Stimulated activated naive CD4-positive, alpha-beta T cell treated with Interleukin-2 at 50 U/mL for 16 hours (primary cell): Measurements from ENCODE around the gene PDE6B.

Experiments
- DNase-seq: peaks from one replicate; lab custom pipeline; 2025; lab: John Stamatoyannopoulos, UW

The PDE6B gene

DNA sequence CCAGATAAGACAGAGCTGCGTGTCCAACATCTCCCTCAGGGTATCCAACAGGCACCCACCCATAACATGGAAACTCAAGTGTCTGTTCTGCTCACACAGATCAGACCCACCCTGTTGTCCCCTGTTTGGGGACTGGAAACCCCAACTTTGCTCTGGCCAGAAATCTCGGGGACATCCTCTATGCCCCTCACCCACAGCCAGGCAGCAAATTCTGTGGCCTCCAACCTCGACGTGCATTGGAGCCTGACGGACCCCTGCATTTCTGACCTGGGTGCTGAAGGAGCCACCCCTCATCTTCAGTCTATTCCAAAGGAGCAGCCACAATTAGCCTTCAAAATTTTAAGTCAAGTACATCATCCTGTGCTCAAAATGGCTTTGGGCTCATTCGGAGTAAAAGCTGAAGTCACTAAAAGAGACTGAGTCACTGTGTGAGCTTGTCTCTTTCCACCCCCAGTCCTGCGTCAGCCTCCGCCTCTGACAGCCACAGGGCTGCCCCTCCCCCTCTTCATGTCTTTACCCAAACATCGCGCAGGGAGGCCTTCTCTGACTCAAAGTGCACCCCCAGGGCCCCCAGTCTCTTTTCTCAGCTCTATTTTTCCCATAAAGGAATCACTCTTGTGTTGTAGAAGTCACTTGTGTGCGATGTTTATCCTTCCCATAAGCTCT, 24.4 kb upstream of the PDE6B start:
- peak; percentile 13 for DNase-seq

GRCh38 chr4:601612-602558, 23.5 kb upstream of the PDE6B start:
- DNase-seq: no peak

DNA sequence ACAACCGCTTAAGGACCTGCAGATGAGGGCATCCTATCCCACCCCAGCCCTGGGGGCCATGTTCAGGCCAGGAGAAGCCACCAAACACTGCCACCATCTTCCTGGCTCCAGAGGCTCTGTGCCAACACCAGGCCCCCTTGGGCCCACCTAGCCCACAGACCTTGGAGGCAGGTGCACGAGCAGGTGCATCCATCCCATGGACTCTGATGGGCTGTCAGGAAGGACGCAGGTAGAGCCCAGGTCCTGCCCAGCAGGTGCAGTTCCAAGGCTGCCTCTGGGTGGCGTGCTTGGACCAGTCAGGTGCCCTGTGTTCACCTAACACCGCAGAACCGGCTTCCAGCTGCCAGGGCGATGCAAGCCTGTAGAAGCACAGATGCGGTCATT, 22.8 kb upstream of the PDE6B start:
- peak; percentile 27 for DNase-seq

GRCh38 chr4:604131-604530, 21.2 kb upstream of the PDE6B start:
- DNase-seq: peak; percentile 2

- no peak for DNase-seq
Measured at GRCh38 chr4:605702-606425, 19.5 kb upstream of the PDE6B start.

DNA sequence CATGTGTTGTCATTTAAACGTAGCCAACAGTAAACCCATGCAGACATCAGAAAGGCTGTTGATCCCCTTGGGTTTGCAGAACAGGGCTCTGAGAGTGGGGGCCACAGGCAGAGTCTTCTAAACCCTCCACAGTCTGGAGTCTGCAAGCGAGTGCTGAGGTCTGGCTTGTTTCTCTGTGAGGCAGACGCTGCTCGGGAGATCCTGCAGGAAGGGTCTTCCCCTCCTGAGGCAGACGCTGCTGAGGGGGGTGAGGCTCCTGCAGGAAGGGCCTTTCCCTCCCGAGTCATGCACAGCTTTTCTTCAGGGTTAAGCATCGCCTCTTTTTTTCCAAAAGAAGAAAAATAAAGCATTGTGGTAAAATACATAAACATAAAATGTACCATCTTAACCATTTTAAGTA, 17.1 kb upstream of the PDE6B start:
- DNase-seq: no peak

DNA sequence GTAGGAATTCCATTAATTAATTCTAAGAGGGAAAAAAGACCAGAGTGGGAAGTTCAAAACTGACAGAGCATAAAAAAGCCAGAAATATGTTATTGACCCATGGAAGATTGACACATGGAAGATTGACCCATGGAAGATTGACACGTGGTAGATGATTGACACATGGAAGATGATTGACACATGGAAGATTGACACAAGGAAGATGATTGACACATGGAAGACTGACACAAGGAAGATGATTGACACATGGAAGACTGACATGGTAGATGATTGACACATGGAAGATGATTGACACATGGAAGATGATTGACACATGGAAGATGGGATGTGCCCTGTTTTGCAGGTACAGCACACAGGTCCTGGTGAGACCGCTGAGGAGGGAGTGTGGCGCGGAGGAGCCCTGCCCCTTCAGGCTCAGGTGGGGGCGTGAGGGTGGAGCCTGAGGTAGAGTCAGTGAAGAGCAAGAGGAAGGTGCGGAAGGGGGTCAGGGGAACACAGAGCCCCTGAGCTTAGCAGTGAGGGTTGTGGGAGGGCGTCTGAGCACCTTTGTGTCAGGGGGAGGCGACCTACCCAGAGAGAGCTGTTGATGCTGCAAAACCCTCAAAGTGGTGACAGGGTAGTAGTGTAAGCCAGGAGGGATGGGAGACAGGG, 15.8 kb upstream of the PDE6B start:
- DNase-seq: no peak

DNA sequence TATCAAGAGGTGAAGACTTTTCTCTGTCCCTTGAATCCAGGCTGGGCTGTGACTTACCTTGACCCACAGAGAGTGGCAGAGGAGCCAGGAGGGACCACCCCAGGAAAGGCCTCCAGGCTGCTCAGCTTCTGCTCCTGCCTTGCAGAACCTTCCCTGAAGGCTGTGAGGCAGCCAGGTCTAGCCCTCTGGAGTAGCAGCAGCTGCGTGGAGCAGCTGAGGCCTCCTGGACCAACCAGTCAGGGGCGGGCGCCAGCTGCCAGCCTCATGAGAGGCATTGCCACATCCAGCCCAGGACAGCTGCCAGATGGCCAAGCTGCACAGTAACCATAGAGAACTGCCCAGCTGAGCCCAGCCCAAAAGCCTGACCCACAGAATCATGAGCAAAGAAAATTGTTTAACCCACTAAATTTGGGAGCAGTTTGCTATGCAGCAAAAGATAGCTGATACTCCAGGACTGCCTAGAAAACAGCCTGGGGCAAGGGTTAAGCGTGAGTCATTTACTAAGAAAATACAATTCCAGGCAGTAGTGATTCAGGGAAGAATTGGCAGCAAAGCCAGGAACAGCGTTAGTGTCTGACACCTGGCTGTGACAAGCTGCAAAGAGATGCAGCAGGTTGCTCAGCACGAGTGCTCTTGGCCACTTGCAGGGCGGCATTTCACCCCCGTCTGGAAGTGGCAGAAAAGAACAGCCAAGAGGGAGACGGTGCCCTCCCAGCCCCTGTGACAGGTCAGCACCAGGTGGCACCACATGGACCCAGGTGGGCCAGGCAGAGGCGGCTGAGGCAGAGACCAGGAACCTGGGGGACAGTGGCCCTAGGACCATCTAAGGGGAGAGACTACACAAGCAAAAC, 14.7 kb upstream of the PDE6B start:
- DNase-seq: no peak

- no peak for DNase-seq
Measured at GRCh38 chr4:612052-612748, 13.2 kb upstream of the PDE6B start.

DNA sequence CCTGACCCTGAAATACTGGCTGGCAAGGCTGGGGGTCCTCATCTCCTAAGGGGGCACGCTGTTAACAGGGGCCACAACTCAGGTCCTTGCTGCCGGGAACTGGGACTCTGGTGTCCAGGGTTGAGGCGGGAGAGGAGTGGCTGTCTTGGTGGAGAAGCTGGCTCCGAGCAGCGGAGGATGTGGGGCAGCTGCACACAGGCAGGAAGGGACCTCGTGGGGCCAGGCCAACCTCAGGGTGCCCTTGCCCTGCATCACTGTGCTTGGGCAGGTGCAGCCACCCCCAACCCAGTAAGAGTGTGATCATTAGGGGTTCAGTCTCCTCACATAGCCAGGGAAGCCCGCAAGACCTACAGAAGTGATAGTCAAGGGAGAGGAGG, 12.6 kb upstream of the PDE6B start:
- DNase-seq: no peak

- DNase-seq: no peak
Measured at GRCh38 chr4:613126-613525, 12.2 kb upstream of the PDE6B start.

- DNase-seq: no peak
Measured at GRCh38 chr4:616091-616490, 9.3 kb upstream of the PDE6B start.

- DNase-seq: no peak
Measured at GRCh38 chr4:616911-617643, 8.3 kb upstream of the PDE6B start.

- no peak for DNase-seq
Measured at GRCh38 chr4:617644-618641, 7.4 kb upstream of the PDE6B start.

DNA sequence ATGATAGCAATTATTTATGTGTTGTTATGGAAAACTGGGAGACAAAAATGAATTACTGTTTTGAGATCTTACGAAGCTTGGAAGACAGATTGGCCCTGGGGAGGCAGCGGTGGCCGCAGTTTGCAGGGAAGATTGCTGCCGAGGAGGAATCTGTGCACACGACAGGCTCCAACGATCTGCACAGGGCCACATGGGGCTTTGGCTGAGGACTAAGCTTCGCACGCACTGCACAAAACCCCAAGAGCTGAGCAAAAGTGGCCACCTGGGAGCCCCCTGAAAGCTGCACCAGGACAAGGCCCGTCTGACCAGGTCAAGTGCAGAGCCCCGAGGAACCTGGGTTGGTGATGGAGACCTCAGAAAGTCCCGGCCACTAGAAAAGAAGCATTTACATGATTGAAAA, 5.2 kb upstream of the PDE6B start:
- no peak for DNase-seq

GRCh38 chr4:620851-621261, 4.5 kb upstream of the PDE6B start:
- no peak for DNase-seq

- no peak for DNase-seq
Measured at GRCh38 chr4:621296-622070, 3.9 kb upstream of the PDE6B start.
